Mammary epithelial cell (primary cell): ENCODE results near the gene IQCE.
"Not testable (repeated sequence)": the region's sequence is repeated elsewhere in the genome, so short reads cannot be mapped to it uniquely, and the experiment has no call there.

Experiments used
- EZH2 ChIP-seq: IDR thresholded peaks from 2 replicates; pipeline ENCODE4 v1.6.1; 2012; ENCODE audit warnings: low read length, inconsistent platforms, borderline replicate concordance
- TF ChIP-seq, protein P1 (sequence below), 2 donors: IDR thresholded peaks in 1 of 2; conservative IDR thresholded peaks in 1 of 2; 2 replicates each; pipeline ENCODE4 v1.5.1; 2011 to 2012; ENCODE audit warnings: inconsistent platforms in 2 of 2, low read length in 2 of 2, mild to moderate bottlenecking in 2 of 2, control low read depth in 1 of 2, low read depth in 1 of 2; ENCODE audit not compliant: insufficient read depth in 1 of 2; ENCODE audit errors: extremely low read depth in 1 of 2

DNA sequence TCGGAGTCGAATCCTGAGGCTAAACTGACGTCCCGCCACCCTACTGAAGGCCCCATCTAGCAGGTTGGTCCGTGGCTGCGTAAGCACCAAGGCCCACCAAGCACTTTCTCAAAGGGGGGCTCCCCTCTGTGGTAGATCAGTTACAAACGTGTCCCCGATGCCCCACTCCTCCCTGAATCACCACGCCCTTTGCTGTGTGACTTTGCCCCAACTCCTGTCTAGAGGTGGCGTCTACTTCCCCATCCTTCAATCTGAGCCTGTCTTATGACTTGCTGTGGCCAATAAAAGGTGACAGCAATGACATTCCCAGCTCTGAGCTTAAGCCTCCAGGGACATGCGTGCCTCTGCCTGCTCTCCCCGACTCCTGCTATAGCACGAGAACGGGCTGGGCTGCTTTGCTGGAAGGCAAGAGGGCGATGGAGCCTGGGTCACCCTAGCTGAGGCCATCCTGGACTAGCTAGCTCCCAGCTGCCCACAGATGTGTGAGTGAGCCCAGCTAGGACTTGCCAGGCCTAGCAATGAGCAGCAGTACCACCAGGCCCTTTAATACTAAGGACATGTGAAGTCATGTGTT is 26.5 kb upstream of the IQCE start:
- TF ChIP-seq, protein P1, sequence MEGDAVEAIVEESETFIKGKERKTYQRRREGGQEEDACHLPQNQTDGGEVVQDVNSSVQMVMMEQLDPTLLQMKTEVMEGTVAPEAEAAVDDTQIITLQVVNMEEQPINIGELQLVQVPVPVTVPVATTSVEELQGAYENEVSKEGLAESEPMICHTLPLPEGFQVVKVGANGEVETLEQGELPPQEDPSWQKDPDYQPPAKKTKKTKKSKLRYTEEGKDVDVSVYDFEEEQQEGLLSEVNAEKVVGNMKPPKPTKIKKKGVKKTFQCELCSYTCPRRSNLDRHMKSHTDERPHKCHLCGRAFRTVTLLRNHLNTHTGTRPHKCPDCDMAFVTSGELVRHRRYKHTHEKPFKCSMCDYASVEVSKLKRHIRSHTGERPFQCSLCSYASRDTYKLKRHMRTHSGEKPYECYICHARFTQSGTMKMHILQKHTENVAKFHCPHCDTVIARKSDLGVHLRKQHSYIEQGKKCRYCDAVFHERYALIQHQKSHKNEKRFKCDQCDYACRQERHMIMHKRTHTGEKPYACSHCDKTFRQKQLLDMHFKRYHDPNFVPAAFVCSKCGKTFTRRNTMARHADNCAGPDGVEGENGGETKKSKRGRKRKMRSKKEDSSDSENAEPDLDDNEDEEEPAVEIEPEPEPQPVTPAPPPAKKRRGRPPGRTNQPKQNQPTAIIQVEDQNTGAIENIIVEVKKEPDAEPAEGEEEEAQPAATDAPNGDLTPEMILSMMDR (conservative IDR thresholded peaks at IDR 0.05 in 1 of 2, IDR thresholded peaks at IDR 0.05 in 1 of 2; ENCODE audit: extremely low read depth in 1 of 2, insufficient read depth in 1 of 2, low read depth in 1 of 2, low read length in 2 of 2) = not testable (repeated sequence)
- not testable (repeated sequence) for TF ChIP-seq EZH2
